Stimulated activated CD4-positive, alpha-beta T cell treated with anti-CD3 and anti-CD28 coated beads, Interleukin-15, amount 100 ng/mL, for 24 hours (primary cell): ENCODE measurements around the gene KLHL40.

Source experiments
- DNase-seq: peaks from one replicate; pipeline ENCODE4 v3.0.0-alpha.2; 2020

KLHL40 gene

GRCh38 chr3:42657675-42658074, 27.7 kb upstream of the KLHL40 start:
- DNase-seq: no peak

GRCh38 chr3:42658091-42658770, 27.1 kb upstream of the KLHL40 start:
- DNase-seq: no peak

- no peak for DNase-seq
Measured at GRCh38 chr3:42658771-42659390, 26.5 kb upstream of the KLHL40 start.

GRCh38 chr3:42659451-42660130, 25.7 kb upstream of the KLHL40 start:
- DNase-seq: no peak

GRCh38 chr3:42660131-42660715, 25.1 kb upstream of the KLHL40 start:
- DNase-seq: no peak

- DNase-seq: no peak
Measured at GRCh38 chr3:42660898-42661297, 24.4 kb upstream of the KLHL40 start.

GRCh38 chr3:42661593-42662022, 23.7 kb upstream of the KLHL40 start:
- DNase-seq: no peak

- DNase-seq: no peak
Measured at GRCh38 chr3:42662037-42662812, 23.1 kb upstream of the KLHL40 start.

GRCh38 chr3:42662813-42663535, 22.4 kb upstream of the KLHL40 start:
- no peak for DNase-seq

GRCh38 chr3:42663581-42664437, 21.5 kb upstream of the KLHL40 start:
- no peak for DNase-seq

- DNase-seq: no peak
Measured at GRCh38 chr3:42664438-42664803, 20.9 kb upstream of the KLHL40 start.

GRCh38 chr3:42665050-42665878, 20.1 kb upstream of the KLHL40 start:
- DNase-seq: no peak

- no peak for DNase-seq
Measured at GRCh38 chr3:42666022-42666421, 19.3 kb upstream of the KLHL40 start.

GRCh38 chr3:42666577-42666998, 18.7 kb upstream of the KLHL40 start:
- DNase-seq: no peak

GRCh38 chr3:42667096-42667522, 18.2 kb upstream of the KLHL40 start:
- DNase-seq: no peak

GRCh38 chr3:42667523-42668412, 17.6 kb upstream of the KLHL40 start:
- no peak for DNase-seq

- DNase-seq: no peak
Measured at GRCh38 chr3:42668413-42668760, 16.9 kb upstream of the KLHL40 start.

- DNase-seq: no peak
Measured at GRCh38 chr3:42668793-42669217, 16.5 kb upstream of the KLHL40 start.

GRCh38 chr3:42670051-42670576, 15.2 kb upstream of the KLHL40 start:
- DNase-seq: no peak
